ENCODE results near the gene LYPD3.
"Not testable (repeated sequence)": the region's sequence is repeated elsewhere in the genome, so short reads cannot be mapped to it uniquely, and the experiment has no call there.

The LYPD3 gene

DNA sequence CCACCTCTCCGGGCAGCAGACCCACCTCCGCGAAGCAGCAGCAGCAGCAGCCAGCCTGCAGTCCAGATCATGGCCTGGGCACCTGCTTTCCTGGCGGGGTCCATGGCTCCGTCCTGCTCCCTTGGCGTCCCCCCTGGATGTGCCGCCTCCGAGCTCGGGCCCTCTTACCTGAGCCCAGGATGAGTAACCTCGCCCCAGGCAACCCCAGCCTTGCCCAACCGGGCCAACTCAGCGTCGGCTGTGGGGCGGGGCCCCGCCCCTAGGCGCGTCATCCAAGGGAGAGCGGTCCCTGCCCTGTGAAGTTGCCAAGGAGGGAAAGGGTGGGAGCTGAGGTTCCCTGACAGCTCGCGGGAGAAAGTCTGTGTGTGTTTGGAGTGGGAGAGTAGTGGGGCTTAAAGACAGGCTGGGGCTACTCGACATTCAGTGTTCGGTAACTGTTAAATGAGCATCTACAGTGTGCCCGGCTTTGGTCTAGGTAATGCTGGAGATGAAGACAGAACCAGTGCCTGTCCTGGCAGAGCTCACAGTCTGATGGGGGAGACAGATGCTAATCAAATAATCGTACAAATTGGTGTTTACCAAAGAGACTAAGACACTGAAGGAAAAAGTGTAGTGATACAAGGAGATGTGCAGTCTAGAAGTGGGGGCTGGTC lies at the start of gene LYPD3:
Gene LYPD3 (minus strand): TSS at position 141 of the 653 bp plus-strand sequence. CDS start 37 bp downstream, at position 104.
- no peak for DNase-seq (ENCODE audit: low read depth)

DNA sequence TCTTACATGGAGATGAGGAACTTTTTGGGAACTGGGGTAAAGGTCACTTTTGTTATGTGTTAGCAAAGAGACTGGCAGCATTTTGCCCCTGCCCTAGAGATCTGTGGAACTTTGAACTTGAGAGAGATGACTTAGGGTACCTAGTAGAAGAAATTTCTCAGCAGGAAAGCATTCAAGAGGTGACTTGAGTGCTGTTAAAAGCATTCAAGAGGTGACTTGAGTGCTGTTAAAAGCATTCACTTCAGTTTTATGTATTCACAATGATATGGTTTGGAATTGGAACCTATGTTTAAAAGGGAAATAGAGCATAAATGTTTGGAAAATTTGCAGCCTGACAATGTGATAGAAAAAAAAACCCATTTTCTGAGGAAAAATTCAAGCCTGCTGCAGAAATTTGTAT lies 47.0 kb upstream of the LYPD3 start:
- DNase-seq (ENCODE audit: low read depth): not testable (repeated sequence)

GRCh38 chr19:43511324-43511723 lies 45.9 kb upstream of the LYPD3 start:
- DNase-seq (ENCODE audit: low read depth): no peak

- no peak for DNase-seq (ENCODE audit: low read depth)
These were observed 45.3 kb upstream of the LYPD3 start for GRCh38 chr19:43510713-43511112.

GRCh38 chr19:43507880-43508279 lies 42.5 kb upstream of the LYPD3 start:
- DNase-seq (ENCODE audit: low read depth): no peak

DNA sequence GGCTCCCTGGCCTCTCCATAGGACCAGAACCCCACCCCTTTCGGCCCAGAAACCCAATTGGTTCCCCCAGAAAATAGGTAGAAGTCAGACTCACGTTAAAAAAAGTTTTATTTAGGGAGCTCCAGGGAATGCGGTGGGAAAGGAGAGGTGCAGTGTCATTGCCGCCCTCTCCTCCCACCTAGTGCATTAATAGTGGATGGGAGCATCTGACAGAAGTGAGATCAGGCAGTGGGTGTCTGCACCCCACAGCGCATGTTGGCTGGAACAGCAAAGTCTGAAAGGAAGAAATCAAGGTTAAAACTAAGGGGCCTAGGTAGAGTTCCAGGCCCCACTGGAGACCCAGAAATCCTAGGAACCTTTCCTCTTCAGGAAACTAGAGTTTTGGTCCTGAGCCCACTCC lies 41.2 kb upstream of the LYPD3 start:
- DNase-seq (ENCODE audit: low read depth): no peak

DNA sequence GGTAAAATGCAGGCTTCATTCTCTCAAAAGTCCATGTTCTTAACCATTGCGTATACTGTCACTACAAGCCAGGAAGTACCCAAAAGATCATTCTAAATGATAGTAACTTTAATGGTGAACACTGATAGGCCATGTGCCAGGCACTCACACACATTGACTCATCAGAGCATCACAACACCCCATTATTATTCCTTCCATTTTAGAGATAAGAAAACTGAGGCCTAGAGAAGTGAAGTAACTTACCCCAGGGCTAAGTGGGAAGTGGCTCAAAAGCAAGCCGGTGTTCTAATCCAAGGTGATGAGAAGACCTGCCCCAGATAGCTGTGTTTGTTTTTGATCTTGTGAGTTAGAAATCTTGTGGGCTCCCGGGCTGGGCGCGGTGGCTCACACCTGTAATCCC lies 40.5 kb upstream of the LYPD3 start:
- no peak for DNase-seq (ENCODE audit: low read depth)

DNA sequence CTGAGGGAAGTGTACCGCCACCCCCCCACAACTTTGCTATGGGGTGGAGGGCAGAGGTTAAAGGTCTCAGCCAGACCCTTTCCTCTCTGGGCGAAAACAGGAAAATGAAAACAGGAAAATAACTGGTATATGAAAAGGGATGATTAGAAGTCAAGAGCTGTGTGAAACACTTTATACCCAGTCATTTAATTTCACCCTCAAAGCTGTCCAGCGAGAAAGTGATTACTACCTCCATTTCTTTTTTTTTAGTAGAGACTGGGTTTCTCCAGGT lies 39.7 kb upstream of the LYPD3 start:
- DNase-seq (ENCODE audit: low read depth): no peak

GRCh38 chr19:43504426-43505185 lies 39.2 kb upstream of the LYPD3 start, which contains the start of gene PHLDB3:
PHLDB3 (minus strand) TSS chr19:43504746; CDS start chr19:43504118, 628 bp downstream.
- no peak for DNase-seq (ENCODE audit: low read depth)

GRCh38 chr19:43503501-43504425 lies 38.4 kb upstream of the LYPD3 start:
- DNase-seq (ENCODE audit: low read depth): peak; percentile 84

DNA sequence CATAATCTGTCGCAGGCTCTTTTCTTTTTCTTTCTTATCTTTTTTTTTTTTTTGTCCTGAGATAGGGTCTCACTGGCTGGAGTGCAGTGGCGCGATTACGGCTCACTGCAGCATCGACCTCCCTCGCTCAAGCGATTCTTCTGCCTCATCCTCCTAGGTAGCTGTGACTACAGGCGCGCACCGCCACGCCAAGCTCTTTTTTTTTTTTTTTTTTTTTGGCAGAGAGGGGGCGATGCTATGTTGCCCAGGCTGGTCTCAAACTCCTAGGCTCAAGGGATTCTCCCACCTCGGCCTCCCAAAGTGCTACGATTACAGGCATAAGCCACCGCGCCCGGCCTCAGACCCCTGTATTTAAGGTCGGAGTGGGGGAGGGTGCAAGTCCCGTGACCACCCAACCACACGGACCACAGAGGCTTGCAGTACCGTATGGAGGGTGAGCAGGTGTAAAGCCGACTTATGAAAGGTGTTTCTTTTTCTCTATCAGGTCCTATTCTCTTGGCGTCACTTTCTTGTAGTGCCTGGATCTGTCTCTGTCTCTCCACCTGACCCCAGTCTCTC lies 37.1 kb upstream of the LYPD3 start:
- DNase-seq (ENCODE audit: low read depth): no peak

DNA sequence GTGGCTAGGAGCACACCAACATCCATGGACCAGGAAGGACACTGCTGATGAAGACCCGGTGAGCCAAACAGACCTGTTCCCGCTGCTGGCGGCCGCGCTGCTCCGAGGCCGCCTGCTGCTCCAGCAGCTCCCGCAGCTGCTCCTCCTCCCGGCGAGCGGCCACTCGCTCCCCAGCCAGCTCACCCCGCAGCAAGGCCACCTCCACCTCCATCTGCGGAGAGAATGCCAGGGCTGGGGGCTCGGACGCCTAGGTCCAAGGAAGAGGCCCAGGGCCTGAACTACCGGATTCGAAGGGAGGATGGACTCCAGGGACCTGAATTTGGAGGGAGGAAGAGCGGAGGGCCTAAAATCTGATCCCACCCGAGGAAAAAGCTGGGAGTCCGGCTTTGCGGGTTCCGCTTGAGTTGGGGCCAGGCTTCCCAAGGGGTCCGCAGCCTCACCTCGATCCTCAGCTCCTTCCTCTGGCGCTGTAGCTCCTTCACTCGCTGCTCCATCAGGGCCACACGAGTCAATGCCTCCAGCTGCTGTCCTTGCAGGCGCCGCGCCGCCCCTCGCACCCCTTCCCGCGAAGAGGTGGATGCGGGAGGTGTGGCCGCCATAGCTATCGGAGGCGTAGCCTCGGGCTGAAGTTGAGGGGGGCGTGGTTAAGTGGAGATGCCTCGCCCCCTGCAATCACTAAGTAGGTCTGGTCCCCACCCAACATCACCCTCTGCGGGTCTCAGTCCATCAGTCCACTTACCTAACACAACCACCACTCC lies 36.4 kb upstream of the LYPD3 start:
- DNase-seq (ENCODE audit: low read depth): no peak

- DNase-seq (ENCODE audit: low read depth): no peak
These were observed 33.6 kb upstream of the LYPD3 start for GRCh38 chr19:43499042-43499441.

GRCh38 chr19:43498233-43498842 lies 32.9 kb upstream of the LYPD3 start:
- DNase-seq (ENCODE audit: low read depth): no peak

GRCh38 chr19:43496960-43497359 lies 31.6 kb upstream of the LYPD3 start:
- DNase-seq (ENCODE audit: low read depth): no peak

DNA sequence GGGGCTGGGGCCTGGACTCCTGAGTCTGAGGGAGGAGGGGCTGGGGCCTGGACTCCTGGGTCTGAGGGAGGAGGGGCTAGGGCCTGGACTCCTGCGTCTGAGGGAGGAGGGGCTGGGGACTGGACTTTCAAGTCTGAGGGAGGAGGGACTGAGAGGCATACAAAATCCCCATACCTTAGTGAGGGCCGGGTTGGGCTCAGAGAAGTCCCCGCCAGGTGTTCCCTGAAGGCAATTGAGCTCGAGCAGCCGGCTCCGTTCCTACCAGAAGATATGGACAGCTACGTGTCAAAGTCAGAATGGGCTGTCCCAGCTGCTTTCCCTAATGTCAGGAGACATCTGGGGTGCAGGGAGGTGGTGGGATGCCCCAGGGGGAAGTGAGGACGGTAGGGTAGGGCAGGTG lies 29.7 kb upstream of the LYPD3 start:
- no peak for DNase-seq (ENCODE audit: low read depth)

DNA sequence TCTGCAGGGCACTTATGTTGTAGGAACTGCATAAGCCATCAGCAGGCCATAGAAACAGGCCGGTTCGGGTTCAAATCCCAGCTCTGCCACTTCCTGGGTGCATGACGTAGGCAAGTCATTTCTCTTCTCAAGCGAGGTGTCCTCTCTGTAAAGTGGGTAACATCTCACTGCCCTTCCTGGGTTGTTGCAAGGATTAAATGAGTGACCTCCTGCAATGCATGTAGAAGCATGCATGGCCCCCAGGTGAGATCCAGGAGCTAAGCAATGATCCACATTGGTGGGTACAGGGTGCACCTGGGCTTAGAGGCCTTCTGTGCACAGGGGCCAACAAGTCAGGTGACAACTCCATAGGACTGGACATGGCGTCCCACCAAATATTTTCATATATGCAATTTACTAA lies 25.4 kb upstream of the LYPD3 start:
- no peak for DNase-seq (ENCODE audit: low read depth)

- no peak for DNase-seq (ENCODE audit: low read depth)
These were observed 24.7 kb upstream of the LYPD3 start for GRCh38 chr19:43489979-43490599.

DNA sequence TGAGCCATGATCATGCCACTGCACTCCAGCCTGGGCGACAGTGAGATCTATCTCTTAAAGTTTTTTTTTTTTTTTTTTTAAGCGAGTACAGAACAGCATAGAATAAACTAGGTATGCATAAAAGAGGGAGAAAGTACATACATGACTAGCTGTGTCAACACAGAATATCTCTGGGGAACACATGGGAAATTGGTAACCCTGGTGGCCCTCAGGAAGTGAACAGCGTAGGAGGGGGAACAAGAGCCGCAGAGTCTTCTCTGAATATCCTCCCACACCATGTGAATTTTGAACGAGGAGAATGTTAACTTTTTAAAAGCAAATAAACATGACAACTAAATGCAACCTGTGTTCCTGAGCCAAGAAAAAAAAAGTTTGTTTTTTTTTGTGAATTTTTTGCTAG lies 23.9 kb upstream of the LYPD3 start:
- no peak for DNase-seq (ENCODE audit: low read depth)

DNA sequence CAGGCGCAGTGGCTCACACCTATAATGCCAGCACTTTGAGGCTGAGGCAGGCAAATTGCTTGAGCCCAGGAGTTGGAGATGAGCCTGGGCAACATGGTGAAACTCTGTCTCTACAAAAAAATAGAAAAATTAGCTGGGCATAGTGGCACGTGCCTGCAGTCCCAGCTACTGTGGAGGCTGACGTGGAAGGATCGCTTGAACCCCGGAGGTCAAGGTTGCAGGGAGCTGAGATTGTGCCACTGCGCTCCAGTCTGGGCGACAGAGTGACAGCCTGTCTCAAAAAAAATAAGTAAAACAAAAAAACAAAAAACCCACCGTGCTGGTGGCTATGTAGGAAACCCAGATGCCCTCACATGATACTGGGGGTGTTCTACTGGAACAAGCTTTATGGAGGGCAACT lies 22.8 kb upstream of the LYPD3 start:
- DNase-seq (ENCODE audit: low read depth): no peak

- no peak for DNase-seq (ENCODE audit: low read depth)
These were observed 21.0 kb upstream of the LYPD3 start for GRCh38 chr19:43486412-43486811.
